Stomach (tissue), 9 donors: Measurements from ENCODE around the gene HECW1. TPM values are rescaled to one million over a fixed set of nuclear protein-coding genes. Genes with fewer than 3 reads are reported as not detected.
A peak's percentile ranks its signal among the peaks of the same experiment; 100 is the strongest.
"Not testable (repeated sequence)": the region's sequence is repeated elsewhere in the genome, so short reads cannot be mapped to it uniquely, and the experiment has no call there.

Experiments
- DNase-seq, 2 donors: peaks; one replicate each; pipeline versions ENCODE4 v3.0.0 to v3.0.0-alpha.2; 2013 to 2019
- H3K27ac ChIP-seq, 5 donors: fragments of 200-600 bp in 4 of 5; sonication (generic) in 4 of 5; one replicate each; pipeline ENCODE4 v1.5.1; 2013 to 2019; ENCODE audit warnings: mild to moderate bottlenecking in 1 of 5, moderate library complexity in 1 of 5
- H3K27me3 ChIP-seq, 3 donors: fragments of 200-600 bp; sonication (generic); one replicate each; pipeline ENCODE4 v1.5.1; 2017 to 2019; ENCODE audit warnings: mixed run types in 1 of 3
- H3K36me3 ChIP-seq, 4 donors: fragments of 200-600 bp; sonication (generic); 1 replicate in 3 of 4; 2 replicates in 1 of 4; pipeline ENCODE4 v1.5.1; 2016 to 2019
- H3K4me1 ChIP-seq, 4 donors: fragments of 200-600 bp; sonication (generic); one replicate each; pipeline ENCODE4 v1.5.1; 2016 to 2019
- H3K4me3 ChIP-seq, 4 donors: fragments of 200-600 bp; sonication (generic) in 3 of 4; one replicate each; pipeline ENCODE4 v1.5.1; 2016 to 2019; ENCODE audit warnings: mild to moderate bottlenecking in 1 of 4
- H3K9me3 ChIP-seq, 4 donors: fragments of 200-600 bp; sonication (generic); one replicate each; pipeline ENCODE4 v1.5.1; 2016 to 2019
- CTCF ChIP-seq, 7 experiments: fragments of 450-650 bp in 4 of 7; fragments of 200-600 bp in 3 of 7; sonication (generic) in 3 of 7; IDR thresholded peaks; one replicate each; pipeline ENCODE4 v1.5.1; 2016 to 2019; ENCODE audit warnings: antibody characterized with exemption in 7 of 7, control low read depth in 2 of 7, mild to moderate bottlenecking in 1 of 7
- EP300 ChIP-seq: sonication (generic); formaldehyde crosslinking; IDR thresholded peaks from one replicate; pipeline ENCODE4 v1.6.1; 2017; ENCODE audit warnings: antibody characterized with exemption
- POLR2A ChIP-seq, 4 donors: fragments of 450-650 bp; IDR thresholded peaks; one replicate each; pipeline ENCODE4 v1.6.1; 2016; ENCODE audit warnings: antibody characterized with exemption in 4 of 4, control low read depth in 2 of 4, mild to moderate bottlenecking in 1 of 4, moderate library complexity in 1 of 4
- POLR2AphosphoS5 ChIP-seq, 3 donors: sonication (generic); formaldehyde crosslinking; IDR thresholded peaks; one replicate each; pipeline ENCODE4 v1.6.1; 2016; ENCODE audit warnings: antibody characterized with exemption in 3 of 3
- WGBS, 5 donors: extraction: QIAGEN DNeasy Blood & Tissue Kit in 3 of 5; methylation state at CpG; one replicate each; pipeline versions ENCODE4 v1.1.5 to v1.1.7; 2013 to 2018; 5-methylcytosine and 5-hydroxymethylcytosine counted together
- intact Hi-C: fragments of 100-400 bp; cut with DNase I; formaldehyde crosslinking; loops from one replicate; pipeline ENCODE4 v1.15.1; 2023; ENCODE audit warnings: low total_unique reads
- polyA plus RNA-seq, 3 donors: library from polyadenylated mRNA; stranded (reverse); fragments of 200-250 nt; gene quantifications; one replicate each; pipeline ENCODE4 v1.2.3, GENCODE V29; 2013
- total RNA-seq, 5 donors: library from RNA; depleted of rRNA; stranded (reverse); fragments of >200 nt; gene quantifications; one replicate each; pipeline versions ENCODE4 v1.1.0 to v1.2.3, GENCODE V29; 2014 to 2016
- donor health status: healthy with polysubstance abuse.
- donor health status: Bipolar disorder and iron deficiency.
- donor health status: healthy.

HECW1 gene
- total and polyA plus RNA-seq, 8 donors, result 0.29 to 11.1 (median 1.4) TPM; not detected in 1

GRCh38 chr7:43570688-43571365 is 458.4 kb downstream of the HECW1 start:
- H3K4me1 ChIP-seq, result no peaks in the 10 kb centered on the region
- TF ChIP-seq EP300, result no peak
- TF ChIP-seq POLR2AphosphoS5 (IDR thresholded peaks at IDR 0.05), result no peak
- no peak for TF ChIP-seq CTCF (IDR thresholded peaks at IDR 0.05)
- TF ChIP-seq POLR2A (IDR thresholded peaks at IDR 0.05), result no peak
- H3K27me3 ChIP-seq, result no peaks in the 10 kb centered on the region
- intact Hi-C loops, result no loop called here
- no peak overlapping the region for H3K27ac ChIP-seq
- 72 to 92% (median 89%) methylated on average over 4 of the region's 4 CpGs for WGBS, 5 donors
- no peak for DNase-seq
- no peaks in the 10 kb centered on the region for H3K9me3 ChIP-seq
- H3K36me3 ChIP-seq, result no peaks in the 10 kb centered on the region
- no peak overlapping the region for H3K4me3 ChIP-seq

GRCh38 chr7:43572516-43573049 is 460.1 kb downstream of the HECW1 start:
- Histone ChIP-seq H3K9me3 (no peaks in the 10 kb centered on the region), H3K27me3 (no peaks in the 10 kb centered on the region), H3K4me1 (no peaks in the 10 kb centered on the region), H3K36me3 (no peaks in the 10 kb centered on the region), H3K4me3 (no peak overlapping the region), H3K27ac (no peak overlapping the region)
- 40 to 70% (median 60%) methylated on average over 1 of the region's 1 CpG for WGBS, 5 donors
- DNase-seq, result peak in 1 of 2 donors; percentile 41
- intact Hi-C loops, result no loop called here
- TF ChIP-seq POLR2AphosphoS5 (IDR thresholded peaks at IDR 0.05) (peak in 2 of 3 donors; percentile 25 to 46), CTCF (IDR thresholded peaks at IDR 0.05) (no peak)

DNA sequence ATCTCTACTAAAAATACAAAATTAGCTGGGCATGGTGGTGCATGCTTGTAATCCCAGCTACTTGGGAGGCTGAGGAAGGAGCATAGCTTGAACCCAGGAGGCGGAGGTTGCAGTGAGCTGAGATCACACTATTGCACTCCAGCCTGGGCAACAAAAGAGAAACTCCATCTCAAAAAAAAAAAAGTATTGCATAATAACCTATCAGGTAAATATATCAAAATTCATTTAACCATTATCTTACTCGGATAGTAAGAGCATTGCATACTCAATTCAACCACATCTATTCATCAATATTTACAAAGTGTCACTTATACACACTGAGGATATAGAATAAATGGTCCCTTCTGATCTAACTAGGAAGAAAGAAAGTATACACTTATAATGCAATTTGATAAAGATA is 461.4 kb downstream of the HECW1 start:
- H3K9me3 ChIP-seq, H3K4me3 ChIP-seq, H3K4me1 ChIP-seq, intact Hi-C loops, DNase-seq, H3K36me3 ChIP-seq, H3K27me3 ChIP-seq, H3K27ac ChIP-seq: not testable (repeated sequence)
- 66 to 86% (median 74%) methylated on average over 2 of the region's 2 CpGs for WGBS, 5 donors

GRCh38 chr7:43575506-43575905 is 463.1 kb downstream of the HECW1 start:
- TF ChIP-seq CTCF (IDR thresholded peaks at IDR 0.05) (no peak), EP300 (no peak), POLR2A (IDR thresholded peaks at IDR 0.05) (no peak), POLR2AphosphoS5 (IDR thresholded peaks at IDR 0.05) (no peak)
- H3K9me3 ChIP-seq, result no peaks in the 10 kb centered on the region
- H3K4me1 ChIP-seq, result no peaks in the 10 kb centered on the region
- WGBS, 5 donors, result 88 to 93% (median 90%) methylated on average over 6 of the region's 6 CpGs
- no peak overlapping the region for H3K4me3 ChIP-seq
- H3K27ac ChIP-seq, result no peak overlapping the region
- intact Hi-C loops, result no loop called here
- DNase-seq, result no peak
- no peaks in the 10 kb centered on the region for H3K36me3 ChIP-seq
- H3K27me3 ChIP-seq, result peaks cover 0 to 3% (median 0%) of the 10 kb centered on the region in 3 donors

DNA sequence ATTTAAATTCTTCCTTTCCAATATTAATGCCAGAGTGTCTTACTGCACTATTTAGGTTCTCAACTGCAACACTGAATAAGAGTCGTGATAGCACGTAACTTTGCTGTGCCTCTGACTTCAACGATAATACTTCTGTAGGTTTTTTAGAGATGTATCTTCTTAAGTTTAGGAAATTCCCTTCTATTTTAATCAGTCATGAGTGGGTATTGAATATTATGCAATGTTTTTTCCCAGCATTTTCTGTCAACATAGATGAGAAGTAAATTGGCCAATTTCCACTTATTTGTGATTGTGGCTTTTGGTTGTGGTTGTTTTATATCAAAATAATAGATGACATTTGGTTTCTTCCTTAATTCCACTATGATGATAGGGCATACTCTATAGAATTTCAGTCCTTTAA is 463.8 kb downstream of the HECW1 start:
- Histone ChIP-seq H3K4me1 (no peaks in the 10 kb centered on the region), H3K27ac (no peak overlapping the region), H3K9me3 (no peaks in the 10 kb centered on the region), H3K36me3 (no peaks in the 10 kb centered on the region), H3K27me3 (peaks cover 0 to 4% (median 0%) of the 10 kb centered on the region in 3 donors), H3K4me3 (no peak overlapping the region)
- DNase-seq, result no peak
- no peak for TF ChIP-seq POLR2AphosphoS5 (IDR thresholded peaks at IDR 0.05)
- TF ChIP-seq CTCF (IDR thresholded peaks at IDR 0.05), result no peak
- TF ChIP-seq EP300, result no peak
- TF ChIP-seq POLR2A (IDR thresholded peaks at IDR 0.05), result no peak
- intact Hi-C loops, result no loop called here
- WGBS, 5 donors, result 92 to 97% (median 95%) methylated on average over 3 of the region's 3 CpGs
